Panc1 (cell line): Measurements from ENCODE around the gene NR1I3. TPM values are rescaled to one million over a fixed set of nuclear protein-coding genes. Genes with fewer than 3 reads are reported as not detected.

Experiments used
- ATAC-seq: fragments of 200-7000 bp; cut with Tn5 transposase; 2 replicates; pipeline ENCODE4 v1.9.1; 2020; ENCODE audit warnings: mild to moderate bottlenecking, moderate library complexity
- BruUV-seq: library from RNA; stranded (reverse); fragments of 400-500 nt; replicated peaks from 2 replicates; lab custom pipeline; 2021; lab: Mats Ljungman, UMichigan
- CTCF ChIA-PET: fragments of 300-600 bp; sonication (Branson Sonifier 250); formaldehyde crosslinking; loops from one replicate; lab custom pipeline; 2022; ENCODE audit warnings: antibody characterized with exemption; lab: Charles Lee
- POLR2A ChIA-PET: fragments of 300-600 bp; sonication (Branson Sonifier 250); formaldehyde crosslinking; loops from one replicate; lab custom pipeline; 2022; ENCODE audit warnings: antibody characterized with exemption; lab: Charles Lee
- DNase-seq: peaks from one replicate; pipeline ENCODE4 v3.0.0-alpha.2; 2010; ENCODE audit warnings: low read depth, low spot score
- H3K27ac ChIP-seq: 2 replicates; pipeline ENCODE4 v1.5.1; 2011; ENCODE audit warnings: mild to moderate bottlenecking, low read length, inconsistent platforms
- H3K27me3 ChIP-seq: fragments of 200-500 bp; sonication (Bioruptor generic); 2 replicates; pipeline ENCODE4 v1.6.0; 2014; ENCODE audit warnings: low read length, inconsistent platforms; ENCODE audit not compliant: control insufficient read depth, insufficient read depth
- H3K36me3 ChIP-seq: fragments of 200-500 bp; sonication (Bioruptor generic); 2 replicates; pipeline ENCODE4 v1.5.1; 2014; ENCODE audit warnings: inconsistent platforms, mild to moderate bottlenecking, low read length, moderate library complexity; ENCODE audit not compliant: control insufficient read depth, insufficient read depth
- H3K4me1 ChIP-seq: 2 replicates; pipeline ENCODE4 v1.5.1; 2011; ENCODE audit warnings: inconsistent platforms, mild to moderate bottlenecking, low read length, moderate library complexity; ENCODE audit not compliant: control insufficient read depth, insufficient read depth
- H3K4me3 ChIP-seq, 2 experiments: 2 replicates each; pipeline ENCODE4 v1.5.1; 2011 to 2012; ENCODE audit warnings: low read depth in 2 of 2, low read length in 2 of 2, mild to moderate bottlenecking in 2 of 2, inconsistent platforms in 1 of 2, moderate library complexity in 1 of 2
- H3K9me3 ChIP-seq: fragments of 200-500 bp; sonication (Bioruptor generic); 2 replicates; pipeline ENCODE4 v1.5.1; 2014; ENCODE audit warnings: low read depth, mild to moderate bottlenecking, inconsistent platforms, low read length, moderate library complexity; ENCODE audit not compliant: control insufficient read depth, insufficient read depth
- CTCF ChIP-seq: fragments of 450-650 bp; IDR thresholded peaks from 2 replicates; pipeline ENCODE4 v1.5.1; 2017; ENCODE audit warnings: mild to moderate bottlenecking
- POLR2AphosphoS5 ChIP-seq: IDR thresholded peaks from 2 replicates; pipeline ENCODE4 v1.6.1; 2012; ENCODE audit warnings: mild to moderate bottlenecking, low read depth, low read length, moderate library complexity
- REST ChIP-seq, 2 experiments: IDR thresholded peaks; 2 replicates each; pipeline ENCODE4 v1.6.1; 2011 to 2012; ENCODE audit warnings: low read depth in 2 of 2, control low read depth in 1 of 2, low read length in 1 of 2, mild to moderate bottlenecking in 1 of 2, moderate library complexity in 1 of 2; ENCODE audit not compliant: insufficient read depth in 1 of 2
- SIN3A ChIP-seq: IDR thresholded peaks from 2 replicates; pipeline ENCODE4 v1.6.1; 2012; ENCODE audit warnings: low read depth, mild to moderate bottlenecking, low read length, moderate library complexity, borderline replicate concordance; ENCODE audit not compliant: insufficient read depth
- TCF7L2 ChIP-seq: IDR thresholded peaks from 2 replicates; pipeline ENCODE4 v1.6.1; 2011; ENCODE audit warnings: mild to moderate bottlenecking, low read depth, low read length, inconsistent platforms
- in situ Hi-C: cut with HindIII; loops from 2 replicates; pipeline ENCODE4 v1.10.0; 2016; ENCODE audit warnings: low sequenced_read_pairs, low pct_unique_long_range_greater_than_20kb
- intact Hi-C: fragments of 100-400 bp; cut with micrococcal nuclease; formaldehyde crosslinking; loops from one replicate; pipeline ENCODE4 v1.10.0; 2022; ENCODE audit not compliant: unreplicated experiment
- total RNA-seq: library from RNA; stranded (reverse); gene quantifications from one replicate; pipeline ENCODE4 v1.2.1, GENCODE V29; 2021; ENCODE audit not compliant: unreplicated experiment

NR1I3 gene
- total RNA-seq, 1 experiment from 2014 or later, result not detected

- ATAC-seq, result no peak
Observed at GRCh38 chr1:161185282-161185682, 52.7 kb downstream of the NR1I3 start.

GRCh38 chr1:161182214-161182613, 55.8 kb downstream of the NR1I3 start:
- H3K27ac ChIP-seq, result no peak overlapping the region
- TF ChIP-seq SIN3A (no peak), TCF7L2 (no peak), POLR2AphosphoS5 (no peak)
- DNase-seq (no peak), ATAC-seq (no peak)
- H3K4me1 ChIP-seq, result peaks cover 6% of the 10 kb centered on the region
- no TSS peak for BruUV-seq
- H3K9me3 ChIP-seq, result no peaks in the 10 kb centered on the region
- no peak overlapping the region for H3K4me3 ChIP-seq
- no peaks in the 10 kb centered on the region for H3K36me3 ChIP-seq
- in situ Hi-C loops (no loop called here), intact Hi-C loops (no loop called here)
- no peaks in the 10 kb centered on the region for H3K27me3 ChIP-seq
- CTCF ChIA-PET, result interaction anchor here (0.7 kb wide), 1 partner anchor 97 kb away, joined by 3 read pairs; no protein-coding TSS in a partner anchor
- POLR2A ChIA-PET, result no interaction called here

More at GRCh38 chr1:161185282-161185682, 52.7 kb downstream of the NR1I3 start:
- Histone ChIP-seq H3K4me1 (no peaks in the 10 kb centered on the region), H3K27me3 (no peaks in the 10 kb centered on the region), H3K4me3 (no peak overlapping the region), H3K27ac (no peak overlapping the region), H3K9me3 (no peaks in the 10 kb centered on the region), H3K36me3 (no peaks in the 10 kb centered on the region)
- no peak for DNase-seq
- no peak for TF ChIP-seq SIN3A
- TF ChIP-seq CTCF, result no peak
- TF ChIP-seq REST (IDR thresholded peaks at IDR 0.05; ENCODE audit: insufficient read depth in 1 of 2, low read depth in 2 of 2, low read length in 1 of 2), result no peak
- no peak for TF ChIP-seq TCF7L2
- TF ChIP-seq POLR2AphosphoS5, result no peak
- no TSS peak for BruUV-seq
- ChIA-PET POLR2A (no interaction called here), CTCF (no interaction called here)
- intact Hi-C loops (no loop called here), in situ Hi-C loops (no loop called here)

GRCh38 chr1:161180639-161181038, 57.4 kb downstream of the NR1I3 start:
- Histone ChIP-seq H3K9me3 (no peaks in the 10 kb centered on the region), H3K4me1 (peaks cover 10% of the 10 kb centered on the region), H3K27ac (no peak overlapping the region), H3K27me3 (no peaks in the 10 kb centered on the region), H3K4me3 (no peak overlapping the region), H3K36me3 (peaks cover 3% of the 10 kb centered on the region; the same call in 1 of the 2 replicates)
- in situ Hi-C loops (no loop called here), intact Hi-C loops (no loop called here)
- POLR2A ChIA-PET, result no interaction called here
- CTCF ChIA-PET, result interaction anchor here (0.6 kb wide), 1 partner anchor 24 kb away, joined by 5 read pairs; no protein-coding TSS in a partner anchor
- DNase-seq (no peak), ATAC-seq (no peak)
- no TSS peak for BruUV-seq
- no peak for TF ChIP-seq TCF7L2
- no peak for TF ChIP-seq POLR2AphosphoS5
- no peak; the same call in none of the 2 replicates for TF ChIP-seq CTCF
- TF ChIP-seq REST (IDR thresholded peaks at IDR 0.05; ENCODE audit: insufficient read depth in 1 of 2, low read depth in 2 of 2, low read length in 1 of 2), result no peak
- TF ChIP-seq SIN3A, result no peak
